Mesendoderm (in vitro differentiated cells): ENCODE data around the gene OPCML.

Source experiments
- DNase-seq: peaks from one replicate; pipeline ENCODE4 v3.0.0; 2013
- H2AK5ac ChIP-seq: 2 replicates; pipeline ENCODE4 v1.6.1; 2013; ENCODE audit warnings: low read length, inconsistent platforms
- H2BK120ac ChIP-seq: 2 replicates; pipeline ENCODE4 v1.6.1; 2013; ENCODE audit warnings: low read depth, mild to moderate bottlenecking, low read length, moderate library complexity, mixed read lengths
- H2BK15ac ChIP-seq: replicated peaks from 2 replicates; pipeline ENCODE4 v1.6.1; 2013; ENCODE audit warnings: low read depth, mild to moderate bottlenecking, moderate library complexity
- H2BK5ac ChIP-seq: 2 replicates; pipeline ENCODE4 v1.6.1; 2013; ENCODE audit warnings: low read length, inconsistent platforms
- H3K18ac ChIP-seq: 2 replicates; pipeline ENCODE4 v1.6.1; 2013; ENCODE audit warnings: mild to moderate bottlenecking, low read length, mixed read lengths
- H3K23ac ChIP-seq: one replicate; pipeline ENCODE4 v1.6.1; 2013; ENCODE audit warnings: low read length
- H3K27ac ChIP-seq: 2 replicates; pipeline ENCODE4 v1.5.1; 2013; ENCODE audit warnings: low read depth, mild to moderate bottlenecking, inconsistent platforms, low read length, moderate library complexity
- H3K27me3 ChIP-seq: 2 replicates; pipeline ENCODE4 v1.6.1; 2013; ENCODE audit warnings: low read length, control low read depth, mild to moderate bottlenecking, inconsistent platforms; ENCODE audit not compliant: insufficient read depth, poor library complexity
- H3K36me3 ChIP-seq: 2 replicates; pipeline ENCODE4 v1.6.1; 2013; ENCODE audit warnings: low read length, inconsistent platforms; ENCODE audit not compliant: control insufficient read depth, insufficient read depth
- H3K4ac ChIP-seq: one replicate; pipeline ENCODE4 v1.6.1; 2013; ENCODE audit warnings: low read depth, mild to moderate bottlenecking, low read length, moderate library complexity
- H3K4me1 ChIP-seq: 2 replicates; pipeline ENCODE4 v1.6.1; 2013; ENCODE audit warnings: low read depth, low read length, inconsistent platforms; ENCODE audit not compliant: control insufficient read depth
- H3K4me2 ChIP-seq: 2 replicates; pipeline ENCODE4 v1.6.1; 2013; ENCODE audit warnings: low read length
- H3K4me3 ChIP-seq: 2 replicates; pipeline ENCODE4 v1.5.1; 2013; ENCODE audit warnings: mild to moderate bottlenecking, low read length
- H3K56ac ChIP-seq: one replicate; pipeline ENCODE4 v1.6.1; 2013; ENCODE audit warnings: low read length
- H3K79me1 ChIP-seq: 2 replicates; pipeline ENCODE4 v1.6.1; 2013; ENCODE audit warnings: low read length, inconsistent platforms
- H3K79me2 ChIP-seq: 2 replicates; pipeline ENCODE4 v1.6.1; 2013; ENCODE audit warnings: mild to moderate bottlenecking, low read length; ENCODE audit not compliant: control insufficient read depth, insufficient read depth
- H3K9ac ChIP-seq: 2 replicates; pipeline ENCODE4 v1.6.1; 2013; ENCODE audit warnings: low read length, inconsistent platforms
- H4K5ac ChIP-seq: one replicate; pipeline ENCODE4 v1.6.1; 2013; ENCODE audit warnings: low read length
- H4K8ac ChIP-seq: one replicate; pipeline ENCODE4 v1.6.1; 2013; ENCODE audit warnings: low read depth, mild to moderate bottlenecking, control low read depth, low read length, moderate library complexity
- WGBS: extraction: QIAGEN DNeasy Blood & Tissue Kit; methylation state at CpG from one replicate; pipeline ENCODE4 v1.1.7; 2013; ENCODE audit warnings: low lambda C conversion rate, missing lambda C conversion rate; ENCODE audit not compliant: insufficient coverage; ENCODE audit errors: extremely low coverage; 5-methylcytosine and 5-hydroxymethylcytosine counted together

Gene OPCML

GRCh38 chr11:133118563-133119268, 413.6 kb downstream of the OPCML start:
- Histone ChIP-seq H3K79me2 (no peaks in the 10 kb centered on the region), H3K27ac (no peak overlapping the region), H3K36me3 (no peaks in the 10 kb centered on the region), H3K4me3 (no peak overlapping the region), H3K4me1 (no peaks in the 10 kb centered on the region), H3K4me2 (no peak overlapping the region), H2BK15ac (no peak overlapping the region), H3K79me1 (no peaks in the 10 kb centered on the region), H2BK120ac (no peak overlapping the region), H4K5ac (no peak overlapping the region), H3K23ac (no peak overlapping the region), H2BK5ac (no peak overlapping the region), H3K9ac (no peak overlapping the region), H3K27me3 (no peaks in the 10 kb centered on the region), H3K4ac (no peak overlapping the region), H2AK5ac (no peak overlapping the region), H4K8ac (no peak overlapping the region), H3K18ac (no peak overlapping the region), H3K56ac (no peak overlapping the region)
- no CpG with 5 or more reads among the region's 7 CpGs for WGBS
- no peak for DNase-seq

- Histone ChIP-seq H3K27ac (no peak overlapping the region), H2AK5ac (no peak overlapping the region), H3K4ac (no peak overlapping the region), H4K8ac (no peak overlapping the region), H3K79me2 (no peaks in the 10 kb centered on the region), H3K4me3 (no peak overlapping the region), H2BK120ac (no peak overlapping the region), H3K9ac (no peak overlapping the region), H2BK15ac (no peak overlapping the region), H3K79me1 (no peaks in the 10 kb centered on the region), H3K23ac (no peak overlapping the region), H3K36me3 (no peaks in the 10 kb centered on the region), H3K18ac (no peak overlapping the region), H3K27me3 (no peaks in the 10 kb centered on the region), H2BK5ac (no peak overlapping the region), H4K5ac (no peak overlapping the region), H3K4me1 (no peaks in the 10 kb centered on the region), H3K4me2 (no peak overlapping the region), H3K56ac (no peak overlapping the region)
- no CpG with 5 or more reads among the region's 7 CpGs for WGBS
- DNase-seq, result no peak
Observed at GRCh38 chr11:133115099-133115498, 417.2 kb downstream of the OPCML start.

GRCh38 chr11:133107763-133108162, 424.5 kb downstream of the OPCML start:
- Histone ChIP-seq H3K4me3 (no peak overlapping the region), H3K9ac (no peak overlapping the region), H4K8ac (no peak overlapping the region), H3K4ac (no peak overlapping the region), H3K79me2 (no peaks in the 10 kb centered on the region), H3K79me1 (no peaks in the 10 kb centered on the region), H4K5ac (no peak overlapping the region), H3K4me2 (no peak overlapping the region), H3K27ac (no peak overlapping the region), H3K56ac (no peak overlapping the region), H3K27me3 (no peaks in the 10 kb centered on the region), H2AK5ac (no peak overlapping the region), H2BK120ac (no peak overlapping the region), H2BK5ac (no peak overlapping the region), H3K4me1 (no peaks in the 10 kb centered on the region), H3K18ac (no peak overlapping the region), H2BK15ac (no peak overlapping the region), H3K36me3 (no peaks in the 10 kb centered on the region), H3K23ac (no peak overlapping the region)
- no CpG with 5 or more reads among the region's 3 CpGs for WGBS
- no peak for DNase-seq

DNA sequence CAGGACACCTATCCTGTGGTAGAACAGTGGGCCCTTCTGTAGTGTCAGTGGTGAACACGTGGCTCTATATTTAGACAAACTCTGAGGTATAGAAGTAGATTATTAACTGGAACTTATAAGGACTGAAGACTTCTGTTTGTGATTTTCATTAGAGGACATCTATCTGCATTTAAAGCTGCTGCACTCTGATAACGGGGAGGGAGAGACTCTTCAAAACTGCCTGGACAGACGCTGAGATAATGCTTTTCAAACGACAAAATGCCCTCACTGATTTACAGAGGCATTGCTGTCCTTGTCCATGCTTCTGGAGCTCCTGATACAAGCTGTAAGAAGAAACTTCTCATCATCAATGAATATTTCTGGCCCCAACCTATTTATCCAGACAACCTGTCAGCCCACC, 425.2 kb downstream of the OPCML start:
- H3K79me2 ChIP-seq, result no peaks in the 10 kb centered on the region
- DNase-seq, result no peak
- H3K4me1 ChIP-seq, result no peaks in the 10 kb centered on the region
- H3K56ac ChIP-seq, result no peak overlapping the region
- H3K23ac ChIP-seq, result no peak overlapping the region
- no peak overlapping the region for H3K4me2 ChIP-seq
- H3K36me3 ChIP-seq, result no peaks in the 10 kb centered on the region
- no peak overlapping the region for H3K4ac ChIP-seq
- no peak overlapping the region for H3K27ac ChIP-seq
- H3K9ac ChIP-seq, result no peak overlapping the region
- no peaks in the 10 kb centered on the region for H3K79me1 ChIP-seq
- H2BK5ac ChIP-seq, result no peak overlapping the region
- no peaks in the 10 kb centered on the region for H3K27me3 ChIP-seq
- H4K8ac ChIP-seq, result no peak overlapping the region
- no peak overlapping the region for H2BK15ac ChIP-seq
- WGBS, result no CpG with 5 or more reads among the region's 4 CpGs
- no peak overlapping the region for H2BK120ac ChIP-seq
- H4K5ac ChIP-seq, result no peak overlapping the region
- no peak overlapping the region for H3K18ac ChIP-seq
- no peak overlapping the region for H3K4me3 ChIP-seq
- no peak overlapping the region for H2AK5ac ChIP-seq

DNA sequence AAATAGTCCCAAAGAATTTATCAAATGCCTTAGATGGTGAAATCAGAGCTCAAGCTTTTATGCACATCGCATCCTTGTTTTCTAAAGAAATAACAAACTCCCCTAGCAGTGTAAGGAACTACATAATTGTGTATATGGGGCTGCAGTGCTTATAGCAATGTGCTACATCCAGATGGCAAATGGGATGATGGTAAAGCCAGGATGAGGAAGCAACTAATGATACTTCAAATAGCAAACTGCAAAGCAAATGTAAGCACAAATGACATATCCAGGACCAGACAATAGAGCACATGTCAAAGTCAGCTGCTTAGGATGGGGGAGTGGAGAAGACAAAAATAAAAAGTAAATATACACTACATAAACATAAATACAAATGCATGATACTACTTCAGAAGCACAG, 425.9 kb downstream of the OPCML start:
- H3K4me3 ChIP-seq, result no peak overlapping the region
- H3K27ac ChIP-seq, result no peak overlapping the region
- no peak overlapping the region for H2BK15ac ChIP-seq
- H3K9ac ChIP-seq, result no peak overlapping the region
- no peak overlapping the region for H3K18ac ChIP-seq
- no peaks in the 10 kb centered on the region for H3K36me3 ChIP-seq
- no peak overlapping the region for H3K4me2 ChIP-seq
- no peak overlapping the region for H4K5ac ChIP-seq
- no CpG with 5 or more reads among the region's 1 CpG for WGBS
- H3K56ac ChIP-seq, result no peak overlapping the region
- H3K79me2 ChIP-seq, result no peaks in the 10 kb centered on the region
- no peak overlapping the region for H4K8ac ChIP-seq
- DNase-seq, result no peak
- no peak overlapping the region for H2BK5ac ChIP-seq
- H2BK120ac ChIP-seq, result no peak overlapping the region
- no peak overlapping the region for H3K23ac ChIP-seq
- H3K27me3 ChIP-seq, result no peaks in the 10 kb centered on the region
- H2AK5ac ChIP-seq, result no peak overlapping the region
- no peak overlapping the region for H3K4ac ChIP-seq
- H3K4me1 ChIP-seq, result no peaks in the 10 kb centered on the region
- H3K79me1 ChIP-seq, result no peaks in the 10 kb centered on the region
